ENCODE results near the gene FBXO31.

DNA sequence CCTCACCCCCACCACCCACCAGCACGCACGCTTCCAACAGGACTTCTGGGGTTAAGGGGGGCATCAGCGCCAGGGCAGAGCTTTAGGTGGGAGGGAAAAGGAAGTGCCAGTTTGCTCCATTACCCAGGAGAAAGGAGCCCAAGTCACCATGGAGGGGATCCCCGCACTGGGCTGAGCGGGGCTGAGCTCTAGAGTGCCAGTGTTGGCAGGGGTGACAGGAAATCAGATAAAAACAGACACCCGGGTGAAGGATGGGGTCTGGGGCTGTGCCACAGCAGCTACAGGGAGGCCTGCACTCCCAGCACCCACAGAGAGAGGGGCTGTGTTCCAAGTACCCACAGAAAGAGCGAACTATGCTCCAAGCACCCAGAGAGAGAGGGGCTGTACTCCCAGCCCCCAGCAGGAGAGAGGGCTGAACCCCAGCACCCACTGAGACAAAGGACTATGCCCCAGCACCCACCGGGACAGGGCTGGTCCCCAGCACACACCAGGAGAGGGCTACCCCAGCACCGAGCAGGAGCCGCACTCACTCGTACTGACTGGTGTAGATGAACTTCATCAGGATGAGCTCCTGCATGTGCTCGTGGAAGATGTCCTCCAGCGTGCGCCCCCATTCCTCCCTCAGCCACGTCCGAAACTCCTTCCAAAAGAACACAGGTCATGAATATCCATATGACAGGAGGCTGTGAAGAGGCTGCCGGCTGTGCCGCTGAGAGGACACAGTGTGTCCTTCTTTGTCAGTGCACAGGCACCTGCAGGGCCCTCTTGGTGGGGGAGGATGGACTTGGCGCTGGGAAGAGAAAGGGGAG is 47.7 kb downstream of the FBXO31 start:
- TF ChIP-seq SIN3A (IDR thresholded peaks at IDR 0.05; ENCODE audit: low read depth, low read length) (no peak), NR2C2 (IDR thresholded peaks at IDR 0.05; ENCODE audit: borderline replicate concordance, control insufficient read depth, insufficient read length, low read depth) (no peak), CREM (IDR thresholded peaks at IDR 0.05; ENCODE audit: low read depth) (no peak), POU2F2 (IDR thresholded peaks at IDR 0.05; ENCODE audit: borderline replicate concordance, low read depth, low read length) (no peak), CREB1 (IDR thresholded peaks at IDR 0.05; ENCODE audit: low read depth) (no peak), POLR2AphosphoS2 (IDR thresholded peaks at IDR 0.05; ENCODE audit: low read depth, low read length) (no peak), RAD21 (IDR thresholded peaks at IDR 0.05; ENCODE audit: insufficient read depth, low read depth, low read length) (no peak), KDM1A (IDR thresholded peaks at IDR 0.05; ENCODE audit: borderline replicate concordance) (no peak)
- TF ChIP-seq, protein P1, sequence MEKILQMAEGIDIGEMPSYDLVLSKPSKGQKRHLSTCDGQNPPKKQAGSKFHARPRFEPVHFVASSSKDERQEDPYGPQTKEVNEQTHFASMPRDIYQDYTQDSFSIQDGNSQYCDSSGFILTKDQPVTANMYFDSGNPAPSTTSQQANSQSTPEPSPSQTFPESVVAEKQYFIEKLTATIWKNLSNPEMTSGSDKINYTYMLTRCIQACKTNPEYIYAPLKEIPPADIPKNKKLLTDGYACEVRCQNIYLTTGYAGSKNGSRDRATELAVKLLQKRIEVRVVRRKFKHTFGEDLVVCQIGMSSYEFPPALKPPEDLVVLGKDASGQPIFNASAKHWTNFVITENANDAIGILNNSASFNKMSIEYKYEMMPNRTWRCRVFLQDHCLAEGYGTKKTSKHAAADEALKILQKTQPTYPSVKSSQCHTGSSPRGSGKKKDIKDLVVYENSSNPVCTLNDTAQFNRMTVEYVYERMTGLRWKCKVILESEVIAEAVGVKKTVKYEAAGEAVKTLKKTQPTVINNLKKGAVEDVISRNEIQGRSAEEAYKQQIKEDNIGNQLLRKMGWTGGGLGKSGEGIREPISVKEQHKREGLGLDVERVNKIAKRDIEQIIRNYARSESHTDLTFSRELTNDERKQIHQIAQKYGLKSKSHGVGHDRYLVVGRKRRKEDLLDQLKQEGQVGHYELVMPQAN (conservative IDR thresholded peaks at IDR 0.05) = no peak
- TF ChIP-seq, protein P2, sequence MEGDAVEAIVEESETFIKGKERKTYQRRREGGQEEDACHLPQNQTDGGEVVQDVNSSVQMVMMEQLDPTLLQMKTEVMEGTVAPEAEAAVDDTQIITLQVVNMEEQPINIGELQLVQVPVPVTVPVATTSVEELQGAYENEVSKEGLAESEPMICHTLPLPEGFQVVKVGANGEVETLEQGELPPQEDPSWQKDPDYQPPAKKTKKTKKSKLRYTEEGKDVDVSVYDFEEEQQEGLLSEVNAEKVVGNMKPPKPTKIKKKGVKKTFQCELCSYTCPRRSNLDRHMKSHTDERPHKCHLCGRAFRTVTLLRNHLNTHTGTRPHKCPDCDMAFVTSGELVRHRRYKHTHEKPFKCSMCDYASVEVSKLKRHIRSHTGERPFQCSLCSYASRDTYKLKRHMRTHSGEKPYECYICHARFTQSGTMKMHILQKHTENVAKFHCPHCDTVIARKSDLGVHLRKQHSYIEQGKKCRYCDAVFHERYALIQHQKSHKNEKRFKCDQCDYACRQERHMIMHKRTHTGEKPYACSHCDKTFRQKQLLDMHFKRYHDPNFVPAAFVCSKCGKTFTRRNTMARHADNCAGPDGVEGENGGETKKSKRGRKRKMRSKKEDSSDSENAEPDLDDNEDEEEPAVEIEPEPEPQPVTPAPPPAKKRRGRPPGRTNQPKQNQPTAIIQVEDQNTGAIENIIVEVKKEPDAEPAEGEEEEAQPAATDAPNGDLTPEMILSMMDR (IDR thresholded peaks at IDR 0.05 in 2 of 3, conservative IDR thresholded peaks at IDR 0.05 in 1 of 3; ENCODE audit: control insufficient read depth in 2 of 3, extremely low read depth in 1 of 3, insufficient read depth in 1 of 3, low read depth in 3 of 3, low read length in 3 of 3) = no peak
- TF ChIP-seq, protein P3, sequence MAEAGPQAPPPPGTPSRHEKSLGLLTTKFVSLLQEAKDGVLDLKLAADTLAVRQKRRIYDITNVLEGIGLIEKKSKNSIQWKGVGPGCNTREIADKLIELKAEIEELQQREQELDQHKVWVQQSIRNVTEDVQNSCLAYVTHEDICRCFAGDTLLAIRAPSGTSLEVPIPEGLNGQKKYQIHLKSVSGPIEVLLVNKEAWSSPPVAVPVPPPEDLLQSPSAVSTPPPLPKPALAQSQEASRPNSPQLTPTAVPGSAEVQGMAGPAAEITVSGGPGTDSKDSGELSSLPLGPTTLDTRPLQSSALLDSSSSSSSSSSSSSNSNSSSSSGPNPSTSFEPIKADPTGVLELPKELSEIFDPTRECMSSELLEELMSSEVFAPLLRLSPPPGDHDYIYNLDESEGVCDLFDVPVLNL (IDR thresholded peaks at IDR 0.05; ENCODE audit: low read depth, low read length) = no peak
- TF ChIP-seq, protein P4, sequence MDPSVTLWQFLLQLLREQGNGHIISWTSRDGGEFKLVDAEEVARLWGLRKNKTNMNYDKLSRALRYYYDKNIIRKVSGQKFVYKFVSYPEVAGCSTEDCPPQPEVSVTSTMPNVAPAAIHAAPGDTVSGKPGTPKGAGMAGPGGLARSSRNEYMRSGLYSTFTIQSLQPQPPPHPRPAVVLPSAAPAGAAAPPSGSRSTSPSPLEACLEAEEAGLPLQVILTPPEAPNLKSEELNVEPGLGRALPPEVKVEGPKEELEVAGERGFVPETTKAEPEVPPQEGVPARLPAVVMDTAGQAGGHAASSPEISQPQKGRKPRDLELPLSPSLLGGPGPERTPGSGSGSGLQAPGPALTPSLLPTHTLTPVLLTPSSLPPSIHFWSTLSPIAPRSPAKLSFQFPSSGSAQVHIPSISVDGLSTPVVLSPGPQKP (IDR thresholded peaks at IDR 0.05; ENCODE audit: low read depth, low read length) = no peak
- TF ChIP-seq, protein P5, sequence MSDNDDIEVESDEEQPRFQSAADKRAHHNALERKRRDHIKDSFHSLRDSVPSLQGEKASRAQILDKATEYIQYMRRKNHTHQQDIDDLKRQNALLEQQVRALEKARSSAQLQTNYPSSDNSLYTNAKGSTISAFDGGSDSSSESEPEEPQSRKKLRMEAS (IDR thresholded peaks at IDR 0.05; ENCODE audit: low read depth, low read length) = no peak
- TF ChIP-seq, protein P6, sequence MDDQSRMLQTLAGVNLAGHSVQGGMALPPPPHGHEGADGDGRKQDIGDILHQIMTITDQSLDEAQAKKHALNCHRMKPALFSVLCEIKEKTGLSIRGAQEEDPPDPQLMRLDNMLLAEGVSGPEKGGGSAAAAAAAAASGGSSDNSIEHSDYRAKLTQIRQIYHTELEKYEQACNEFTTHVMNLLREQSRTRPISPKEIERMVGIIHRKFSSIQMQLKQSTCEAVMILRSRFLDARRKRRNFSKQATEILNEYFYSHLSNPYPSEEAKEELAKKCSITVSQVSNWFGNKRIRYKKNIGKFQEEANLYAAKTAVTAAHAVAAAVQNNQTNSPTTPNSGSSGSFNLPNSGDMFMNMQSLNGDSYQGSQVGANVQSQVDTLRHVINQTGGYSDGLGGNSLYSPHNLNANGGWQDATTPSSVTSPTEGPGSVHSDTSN (IDR thresholded peaks at IDR 0.05; ENCODE audit: insufficient replicate concordance, low read depth, low read length) = no peak
